HepG2 (cell line): ENCODE results near the gene EXOC5. TPM values are rescaled to one million over a fixed set of nuclear protein-coding genes. Genes with fewer than 3 reads are reported as not detected.
"Not testable (repeated sequence)": the region's sequence is repeated elsewhere in the genome, so short reads cannot be mapped to it uniquely, and the experiment has no call there.

Experiments used
- ATAC-seq: fragments of 200-7000 bp; cut with Tn5 transposase; 3 replicates; pipeline ENCODE4 v1.9.1; 2020; ENCODE audit warnings: mild to moderate bottlenecking, moderate library complexity
- BruUV-seq: library from RNA; stranded (reverse); fragments of 400-500 nt; replicated peaks from 2 replicates; lab custom pipeline; 2021; lab: Mats Ljungman, UMichigan
- CTCF ChIA-PET: fragments of 300-600 bp; formaldehyde crosslinking; extraction: SDS; loops from one replicate; lab custom pipeline; 2021; ENCODE audit warnings: low total read pairs, inconsistent platforms, low intra/inter-chr PET ratio; lab: Yijun Ruan, JAX
- POLR2A ChIA-PET: fragments of 350-600 bp; sonication (Branson Sonifier 250); formaldehyde crosslinking; loops from one replicate; lab custom pipeline; 2020; ENCODE audit warnings: antibody characterized with exemption, inconsistent platforms; lab: Yijun Ruan, JAX
- DNase-seq: peaks from one replicate; pipeline ENCODE4 v3.0.0-alpha.2; 2015; ENCODE audit warnings: low spot score
- FAIRE-seq: peaks from 3 replicates; lab custom pipeline; 2011; peaks lifted over from hg19 to GRCh38; lab: Jason Lieb, UNC
- H2AFZ ChIP-seq: one replicate; pipeline ENCODE4 v1.6.1; 2011; ENCODE audit warnings: low read length, inconsistent platforms
- H3K27ac ChIP-seq: fragments of 300-600 bp; 3 replicates; pipeline ENCODE4 v1.8.0; 2011; ENCODE audit warnings: mixed run types, mild to moderate bottlenecking, mixed read lengths, low read length, inconsistent platforms; ENCODE audit not compliant: insufficient read depth; ENCODE audit errors: extremely low read length
- H3K27me3 ChIP-seq, 2 experiments: fragments of 200-600 bp in 1 of 2; 2 replicates in 1 of 2; 3 replicates in 1 of 2; pipeline versions ENCODE4 v1.6.0 to v1.8.0; 2011; ENCODE audit warnings: low read length in 2 of 2, mild to moderate bottlenecking in 2 of 2, moderate library complexity in 2 of 2, inconsistent platforms in 1 of 2; ENCODE audit not compliant: insufficient read depth in 2 of 2, control insufficient read depth in 1 of 2
- H3K36me3 ChIP-seq, 2 experiments: fragments of 200-600 bp in 1 of 2; replicated peaks in 1 of 2; 2 replicates in 1 of 2; 3 replicates in 1 of 2; pipeline versions ENCODE4 v1.5.1 to v1.8.0; 2011; ENCODE audit warnings: low read length in 2 of 2, inconsistent platforms in 1 of 2; ENCODE audit not compliant: insufficient read depth in 2 of 2, control insufficient read depth in 1 of 2
- H3K4me1 ChIP-seq: 2 replicates; pipeline ENCODE4 v1.5.1; 2012; ENCODE audit warnings: low read length, inconsistent platforms; ENCODE audit not compliant: insufficient read depth
- H3K4me2 ChIP-seq: 2 replicates; pipeline ENCODE4 v1.6.0; 2011; ENCODE audit warnings: low read depth, low read length, inconsistent platforms
- H3K4me3 ChIP-seq, 3 experiments: fragments of 200-600 bp in 1 of 3; sonication (generic), shearing (Covaris generic) in 1 of 3; replicated peaks in 1 of 3; 2 replicates each; pipeline ENCODE4 v1.5.1; 2011 to 2016; ENCODE audit warnings: low read length in 3 of 3, inconsistent platforms in 2 of 3, low read depth in 2 of 3, mild to moderate bottlenecking in 2 of 3, control low read depth in 1 of 3, mixed read lengths in 1 of 3; ENCODE audit not compliant: insufficient read depth in 1 of 3
- H3K79me2 ChIP-seq: one replicate; pipeline ENCODE4 v1.6.1; 2011; ENCODE audit warnings: low read length, inconsistent platforms; ENCODE audit not compliant: insufficient read depth
- H3K9ac ChIP-seq: 2 replicates; pipeline ENCODE4 v1.6.0; 2011; ENCODE audit warnings: mild to moderate bottlenecking, low read depth, low read length, inconsistent platforms; ENCODE audit not compliant: insufficient read depth
- H3K9me3 ChIP-seq: 2 replicates; pipeline ENCODE4 v1.5.1; 2012; ENCODE audit warnings: mild to moderate bottlenecking, low read length
- H4K20me1 ChIP-seq: 2 replicates; pipeline ENCODE4 v1.6.0; 2011; ENCODE audit warnings: inconsistent platforms, mild to moderate bottlenecking, low read length, moderate library complexity; ENCODE audit not compliant: insufficient read depth
- ATF1 ChIP-seq: IDR thresholded peaks from 2 replicates; pipeline ENCODE4 v1.6.1; 2016; ENCODE audit warnings: mild to moderate bottlenecking, control low read depth
- ATF7-NPFF ChIP-seq: sonication (generic); formaldehyde crosslinking; IDR thresholded peaks from 2 replicates; pipeline ENCODE4 v1.8.1; 2023; ENCODE audit warnings: mild to moderate bottlenecking, low read depth, missing genetic modification reagents, moderate library complexity
- ESRRA ChIP-seq: sonication (generic); formaldehyde crosslinking; IDR thresholded peaks from 2 replicates; pipeline ENCODE4 v1.5.1; 2020; ENCODE audit warnings: mild to moderate bottlenecking, low read depth, missing genetic modification reagents
- FOXA3 ChIP-seq: IDR thresholded peaks from 2 replicates; pipeline ENCODE4 v1.6.1; 2016; ENCODE audit warnings: missing genetic modification reagents, missing compliant biosample characterization
- FOXP1 ChIP-seq, 2 experiments: fragments of 450-650 bp in 1 of 2; IDR thresholded peaks; 2 replicates each; pipeline ENCODE4 v1.6.1; 2017 to 2018; ENCODE audit warnings: antibody characterized with exemption in 1 of 2
- KAT8 ChIP-seq: IDR thresholded peaks from 2 replicates; pipeline ENCODE4 v1.6.1; 2016; ENCODE audit warnings: missing genetic modification reagents, missing compliant biosample characterization
- MAF1 ChIP-seq: sonication (generic); formaldehyde crosslinking; IDR thresholded peaks from 2 replicates; pipeline ENCODE4 v1.5.0; 2020; ENCODE audit warnings: missing genetic modification reagents, borderline replicate concordance
- MNT ChIP-seq: fragments of 450-650 bp; IDR thresholded peaks from 2 replicates; pipeline ENCODE4 v1.6.1; 2016
- NFKBIZ ChIP-seq: IDR thresholded peaks from 2 replicates; pipeline ENCODE4 v1.6.1; 2018; ENCODE audit warnings: missing genetic modification reagents, missing compliant biosample characterization
- PHF5A ChIP-seq: IDR thresholded peaks from one replicate; pipeline ENCODE4 v1.6.1; 2018; ENCODE audit warnings: low read depth, missing genetic modification reagents; ENCODE audit not compliant: unreplicated experiment
- TBP ChIP-seq: sonication (generic); formaldehyde crosslinking; IDR thresholded peaks from 2 replicates; pipeline ENCODE4 v1.5.0; 2020; ENCODE audit warnings: missing genetic modification reagents
- TEAD3 ChIP-seq: optimal IDR thresholded peaks from 2 replicates; pipeline ENCODE3; 2016; ENCODE audit warnings: borderline replicate concordance
- ZNF17 ChIP-seq: sonication (generic); formaldehyde crosslinking; IDR thresholded peaks from 2 replicates; pipeline ENCODE4 v1.5.0; 2020; ENCODE audit warnings: mild to moderate bottlenecking, missing genetic modification reagents
- ZNF879 ChIP-seq: sonication (generic); formaldehyde crosslinking; IDR thresholded peaks from 2 replicates; pipeline ENCODE4 v1.8.1; 2023; ENCODE audit warnings: missing genetic modification reagents
- WGBS: methylation state at CpG from one replicate; pipeline ENCODE4 v1.1.6; 2017; ENCODE audit warnings: low lambda C conversion rate; 5-methylcytosine and 5-hydroxymethylcytosine counted together
- in situ Hi-C: cut with HindIII; loops from 2 replicates; pipeline ENCODE4 v1.10.0; 2017; ENCODE audit warnings: low pct_unique_long_range_greater_than_20kb; ENCODE audit not compliant: extremely low pct_ligation_motif_present
- intact Hi-C: fragments of 100-400 bp; cut with micrococcal nuclease; formaldehyde crosslinking; loops from one replicate; pipeline ENCODE4 v1.10.0; 2022; ENCODE audit not compliant: unreplicated experiment
- polyA plus RNA-seq, 8 experiments: library from polyadenylated mRNA; depleted of rRNA in 3 of 8; stranded (reverse) in 7 of 8; unstranded in 1 of 8; fragments of >200 nt; fragmentation: Illumina TruSeq in 4 of 8; extraction: Trizol in 4 of 8; gene quantifications; 2 replicates each; pipeline versions ENCODE4 v1.2.1 to v1.2.3, GENCODE V29; 2011 to 2016; ENCODE audit warnings: low read depth in 4 of 8, missing spikeins in 1 of 8, mixed read lengths in 1 of 8; ENCODE audit not compliant: insufficient read depth in 1 of 8
- total RNA-seq, 5 experiments: library from RNA; depleted of rRNA; stranded (reverse); fragments of >200 nt; fragmentation: Illumina TruSeq; extraction: Trizol; gene quantifications; 2 replicates each; pipeline ENCODE4 v1.2.3, GENCODE V29; 2016; ENCODE audit warnings: low read depth in 1 of 5

EXOC5 gene
- total and polyA plus RNA-seq, 2 of the 13 experiments (the other 11 are each of a cell fraction or from before 2014, with no cell fraction given): 15.1 to 43.8 TPM

GRCh38 chr14:57232006-57232405, 36.7 kb downstream of the EXOC5 start (continued):
- TF ChIP-seq PHF5A (no peak), ATF7-NPFF (CRISPR knock-in tag) (no peak), ESRRA (CRISPR knock-in tag) (no peak), TEAD3 (CRISPR knock-in tag) (no peak), MAF1 (CRISPR knock-in tag) (no peak), ATF1 (CRISPR knock-in tag) (no peak), KAT8 (no peak), ZNF17 (CRISPR knock-in tag) (no peak), NFKBIZ (CRISPR knock-in tag) (no peak), FOXP1 (IDR thresholded peaks at IDR 0.05) (no peak), FOXP1 (CRISPR knock-in tag; IDR thresholded peaks at IDR 0.05) (no peak), FOXA3 (no peak), TBP (no peak), ZNF879 (CRISPR knock-in tag) (no peak)

GRCh38 chr14:57228320-57228719, 40.4 kb downstream of the EXOC5 start:
- H3K9me3 ChIP-seq, H3K9ac ChIP-seq, BruUV-seq, DNase-seq, intact Hi-C loops, POLR2A ChIA-PET, H3K79me2 ChIP-seq, H2AFZ ChIP-seq, H3K4me2 ChIP-seq, CTCF ChIA-PET, H3K36me3 ChIP-seq, ATAC-seq, FAIRE-seq, in situ Hi-C loops, H3K27ac ChIP-seq, H3K4me1 ChIP-seq, H3K4me3 ChIP-seq, H4K20me1 ChIP-seq, H3K27me3 ChIP-seq: not testable (repeated sequence)
- peak; percentile 43; the same call in 1 of the 2 replicates for TF ChIP-seq MNT
- WGBS: 100% methylated on average over 2 of the region's 2 CpGs
